LNCaP clone FGC (cell line): Measurements from ENCODE around the gene SEMA4D.

Experiments
- DNase-seq: peaks from one replicate; pipeline ENCODE4 v3.0.0-alpha.2; 2011; ENCODE audit warnings: low read depth
- H3K4me3 ChIP-seq: 2 replicates; pipeline ENCODE4 v1.5.1; 2011; ENCODE audit warnings: mild to moderate bottlenecking, low read depth, low read length, control low read depth
- TF ChIP-seq, protein P1 (sequence below): IDR thresholded peaks from 2 replicates; pipeline ENCODE4 v1.5.1; 2012; ENCODE audit warnings: mild to moderate bottlenecking; ENCODE audit not compliant: control insufficient read depth, insufficient read depth; ENCODE audit errors: extremely low read depth

The SEMA4D gene

DNA sequence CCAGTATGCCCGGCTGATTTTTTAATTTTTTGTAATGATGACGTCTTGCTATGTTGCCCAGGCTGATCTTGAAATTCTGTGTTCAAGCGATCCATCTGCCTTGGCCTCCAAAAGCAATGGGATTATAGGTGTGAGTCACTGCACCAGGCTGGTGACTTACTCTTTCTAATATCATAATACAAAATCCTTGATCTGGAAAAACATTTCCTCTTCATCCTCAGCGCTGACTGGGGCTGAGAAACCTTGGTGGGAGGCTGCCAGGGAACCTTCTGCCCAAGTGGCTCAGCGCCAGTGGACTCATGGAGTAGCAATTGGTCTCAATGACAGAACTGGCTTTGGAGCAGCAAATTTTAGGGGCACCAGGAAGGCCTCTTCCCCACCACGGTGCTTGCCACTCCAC, 17.5 kb upstream of the SEMA4D start:
- DNase-seq, result no peak
- TF ChIP-seq, protein P1, sequence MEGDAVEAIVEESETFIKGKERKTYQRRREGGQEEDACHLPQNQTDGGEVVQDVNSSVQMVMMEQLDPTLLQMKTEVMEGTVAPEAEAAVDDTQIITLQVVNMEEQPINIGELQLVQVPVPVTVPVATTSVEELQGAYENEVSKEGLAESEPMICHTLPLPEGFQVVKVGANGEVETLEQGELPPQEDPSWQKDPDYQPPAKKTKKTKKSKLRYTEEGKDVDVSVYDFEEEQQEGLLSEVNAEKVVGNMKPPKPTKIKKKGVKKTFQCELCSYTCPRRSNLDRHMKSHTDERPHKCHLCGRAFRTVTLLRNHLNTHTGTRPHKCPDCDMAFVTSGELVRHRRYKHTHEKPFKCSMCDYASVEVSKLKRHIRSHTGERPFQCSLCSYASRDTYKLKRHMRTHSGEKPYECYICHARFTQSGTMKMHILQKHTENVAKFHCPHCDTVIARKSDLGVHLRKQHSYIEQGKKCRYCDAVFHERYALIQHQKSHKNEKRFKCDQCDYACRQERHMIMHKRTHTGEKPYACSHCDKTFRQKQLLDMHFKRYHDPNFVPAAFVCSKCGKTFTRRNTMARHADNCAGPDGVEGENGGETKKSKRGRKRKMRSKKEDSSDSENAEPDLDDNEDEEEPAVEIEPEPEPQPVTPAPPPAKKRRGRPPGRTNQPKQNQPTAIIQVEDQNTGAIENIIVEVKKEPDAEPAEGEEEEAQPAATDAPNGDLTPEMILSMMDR, result no peak
- H3K4me3 ChIP-seq, result no peak overlapping the region

DNA sequence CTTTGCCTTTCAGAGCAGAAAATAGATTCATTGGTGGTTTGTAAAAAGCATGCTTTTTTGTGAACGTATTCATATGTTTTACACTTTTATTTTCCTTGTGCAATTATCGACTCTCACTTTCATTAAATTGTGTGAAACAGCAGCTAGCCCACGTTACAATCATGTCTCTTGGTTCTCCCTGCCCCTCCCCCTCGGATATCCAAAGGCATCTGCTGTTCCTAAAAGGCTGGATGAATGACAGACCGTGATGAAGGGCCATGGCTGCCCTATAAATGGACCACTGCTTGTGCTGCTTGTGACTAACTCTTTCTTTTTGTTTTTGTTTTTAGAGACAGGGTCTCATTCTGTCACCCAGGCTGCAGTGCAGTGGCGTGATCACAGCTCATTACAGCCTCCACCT, 17.0 kb upstream of the SEMA4D start:
- no peak overlapping the region for H3K4me3 ChIP-seq
- no peak for DNase-seq
- TF ChIP-seq, protein P1, result no peak

DNA sequence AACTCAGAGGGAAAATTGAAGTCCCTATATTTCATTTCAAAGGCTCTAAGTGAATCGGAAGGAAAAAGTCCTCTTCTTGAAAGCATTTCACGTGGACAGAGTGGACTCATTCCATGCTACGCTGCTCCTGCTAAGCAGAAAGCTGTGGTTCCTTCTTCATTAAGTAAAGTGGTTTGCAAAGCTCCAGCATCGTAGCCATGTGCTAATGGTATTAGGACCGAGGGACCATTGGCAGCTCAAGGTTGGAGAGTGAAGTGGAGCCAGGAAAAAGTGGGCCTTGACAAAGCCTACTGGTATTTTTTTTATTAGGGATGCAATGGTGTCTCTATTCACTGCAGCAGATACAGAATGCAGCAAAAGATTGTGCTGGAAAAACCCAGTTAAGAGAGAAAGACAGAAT, 16.4 kb upstream of the SEMA4D start:
- DNase-seq, result no peak
- TF ChIP-seq, protein P1, result no peak
- H3K4me3 ChIP-seq, result no peak overlapping the region

DNA sequence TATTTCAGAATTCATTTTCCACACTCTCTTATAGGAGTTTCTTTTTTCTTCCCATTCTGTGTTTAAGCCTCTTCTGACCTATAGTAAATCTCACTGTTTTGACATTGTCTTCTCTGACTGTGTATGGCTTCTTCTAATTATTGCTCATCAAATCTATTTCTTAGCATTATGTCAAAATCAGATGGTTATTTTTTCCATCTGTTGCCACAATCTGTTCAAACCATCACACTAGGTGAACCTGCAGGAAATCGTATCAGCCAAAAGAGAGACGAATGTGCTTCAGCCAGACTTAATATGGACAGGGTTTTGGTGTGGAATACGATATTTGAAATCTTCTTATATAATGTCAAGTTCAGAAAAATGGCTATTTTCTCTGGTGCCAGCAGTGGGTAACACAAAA, 15.9 kb upstream of the SEMA4D start:
- TF ChIP-seq, protein P1, result no peak
- H3K4me3 ChIP-seq, result no peak overlapping the region
- DNase-seq, result no peak

DNA sequence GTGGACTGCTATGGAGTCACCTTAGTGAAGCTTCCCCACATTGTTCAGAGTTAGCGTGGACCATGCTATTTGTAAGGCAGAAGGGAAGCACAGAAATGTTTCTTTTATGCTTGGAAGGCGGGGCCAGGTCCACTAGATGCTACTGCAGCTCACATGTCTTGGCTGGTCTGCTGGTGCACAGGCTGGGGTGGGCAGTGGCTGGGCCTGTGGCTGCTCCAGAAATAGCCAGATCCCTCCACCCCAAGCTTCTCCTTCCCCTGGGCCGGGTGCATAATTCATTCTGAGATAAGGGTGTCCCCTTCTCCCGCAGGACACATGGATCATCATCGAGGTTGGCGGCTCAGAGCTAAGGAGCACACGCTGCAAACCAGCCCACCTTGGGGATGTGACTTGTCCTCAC, 14.5 kb upstream of the SEMA4D start:
- DNase-seq, result no peak
- TF ChIP-seq, protein P1, result no peak
- H3K4me3 ChIP-seq, result no peak overlapping the region

DNA sequence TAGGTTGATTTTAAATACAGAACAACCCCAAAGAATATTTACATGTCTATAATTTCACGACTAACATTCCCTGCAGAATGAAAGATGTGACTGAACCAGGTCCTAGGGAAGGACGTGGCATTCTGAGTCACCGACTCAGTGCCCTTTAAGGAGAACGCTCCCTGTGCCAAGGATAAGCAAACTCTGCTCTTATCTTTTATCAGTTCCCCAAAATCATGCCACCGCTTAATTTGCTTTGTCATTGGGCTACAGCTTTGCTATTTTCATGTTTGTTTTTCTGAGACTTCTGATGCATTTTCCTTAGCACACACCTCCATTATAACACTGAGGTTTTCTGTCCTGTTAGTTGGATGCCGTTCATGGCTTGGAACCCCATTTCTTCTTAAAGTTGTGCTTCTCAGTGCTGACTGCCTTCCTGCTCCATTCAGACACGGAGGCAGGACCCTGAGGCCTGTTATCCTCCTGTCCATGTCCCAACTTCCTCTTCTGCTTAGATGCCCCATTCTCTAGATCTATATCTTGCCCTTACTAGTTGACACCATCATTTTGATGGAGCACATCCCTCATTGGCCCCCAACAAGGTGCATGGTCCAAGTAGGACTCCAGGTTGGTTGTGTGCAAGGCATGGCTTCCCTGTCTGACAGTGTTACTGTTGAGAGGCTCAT, 11.2 kb upstream of the SEMA4D start:
- H3K4me3 ChIP-seq, result no peak overlapping the region
- TF ChIP-seq, protein P1, result no peak
- DNase-seq, result peak; percentile 21

DNA sequence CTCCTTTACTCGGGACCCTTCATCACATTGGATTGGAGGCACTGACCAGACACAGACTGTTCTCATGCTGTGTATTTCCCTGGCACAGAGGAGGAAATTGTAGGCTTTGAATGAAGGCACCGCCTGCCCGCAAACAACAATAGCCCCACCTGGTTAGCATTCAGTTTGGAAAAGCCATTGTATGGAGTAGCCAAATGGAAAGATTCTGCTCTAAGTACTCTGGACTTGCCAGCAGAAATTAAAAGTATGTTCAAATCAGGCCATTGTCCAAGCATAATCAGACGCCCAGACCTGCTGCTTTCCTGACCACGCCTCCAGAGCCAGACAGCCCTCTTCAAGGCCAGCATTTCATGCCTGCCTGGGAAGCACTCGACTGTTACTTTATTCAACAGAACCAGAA, 8.0 kb upstream of the SEMA4D start:
- DNase-seq, result no peak
- TF ChIP-seq, protein P1, result no peak
- no peak overlapping the region for H3K4me3 ChIP-seq
